Measurements from ENCODE around the gene CLDN24. TPM values are rescaled to one million over a fixed set of nuclear protein-coding genes. Genes with fewer than 3 reads are reported as not detected.

Gene CLDN24
- total RNA-seq, 1 donor from 2014 or later: not detected

DNA sequence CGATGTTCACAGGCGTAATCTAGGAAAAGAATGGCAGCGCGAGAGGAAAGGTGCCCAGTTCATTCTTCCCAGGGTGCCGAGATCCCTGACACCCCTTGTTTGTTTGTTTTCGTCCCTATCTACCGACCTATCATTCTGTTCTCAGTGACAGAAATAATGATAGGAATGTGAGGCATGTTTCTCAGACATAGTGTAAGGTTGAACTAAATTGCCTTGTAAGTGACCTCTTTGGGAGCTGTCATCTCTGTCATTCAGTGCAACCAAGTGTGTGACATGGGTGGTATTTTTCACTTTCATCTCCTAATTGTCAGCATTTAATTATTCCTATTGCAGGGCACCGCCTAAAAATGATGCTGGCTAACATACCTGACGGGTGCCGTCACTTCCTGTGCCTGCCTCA lies 26.5 kb downstream of the CLDN24 start:
- H3K4me3 Mint-ChIP-seq: no peak overlapping the region
- no peaks in the 10 kb centered on the region for H3K27me3 Mint-ChIP-seq
- H3K4me1 Mint-ChIP-seq: no peaks in the 10 kb centered on the region
- no peak for DNase-seq
- no peaks in the 10 kb centered on the region for H3K36me3 Mint-ChIP-seq (ENCODE audit: low read depth)
- H3K9me3 Mint-ChIP-seq: no peaks in the 10 kb centered on the region
- intact Hi-C loops (cut with micrococcal nuclease): no loop called here
- H3K27ac Mint-ChIP-seq: no peak overlapping the region

DNA sequence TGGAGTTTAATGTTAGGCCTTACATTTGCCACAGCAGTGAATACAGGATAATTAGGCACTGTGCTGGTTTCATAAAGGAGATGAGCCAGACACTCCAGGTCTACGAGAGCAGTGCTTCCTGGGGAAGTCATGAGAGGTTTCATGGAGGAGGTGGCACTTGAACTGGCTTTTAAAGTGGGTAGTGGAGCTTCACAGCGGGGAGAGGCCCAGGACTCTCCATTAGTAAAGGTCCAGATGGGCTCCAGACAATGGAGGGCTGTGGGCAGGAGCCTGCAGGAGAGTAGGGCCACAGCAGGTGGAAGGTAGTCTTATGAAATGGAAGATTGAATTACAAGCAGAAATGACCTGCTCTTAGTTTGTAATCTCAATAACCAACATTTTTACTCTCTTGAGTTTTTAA lies 31.2 kb downstream of the CLDN24 start:
- Mint-ChIP-seq H3K36me3 (ENCODE audit: low read depth) (no peaks in the 10 kb centered on the region), H3K27ac (no peak overlapping the region), H3K4me1 (no peaks in the 10 kb centered on the region), H3K27me3 (no peaks in the 10 kb centered on the region), H3K4me3 (no peak overlapping the region), H3K9me3 (no peaks in the 10 kb centered on the region)
- DNase-seq: no peak
- intact Hi-C loops (cut with micrococcal nuclease): no loop called here

DNA sequence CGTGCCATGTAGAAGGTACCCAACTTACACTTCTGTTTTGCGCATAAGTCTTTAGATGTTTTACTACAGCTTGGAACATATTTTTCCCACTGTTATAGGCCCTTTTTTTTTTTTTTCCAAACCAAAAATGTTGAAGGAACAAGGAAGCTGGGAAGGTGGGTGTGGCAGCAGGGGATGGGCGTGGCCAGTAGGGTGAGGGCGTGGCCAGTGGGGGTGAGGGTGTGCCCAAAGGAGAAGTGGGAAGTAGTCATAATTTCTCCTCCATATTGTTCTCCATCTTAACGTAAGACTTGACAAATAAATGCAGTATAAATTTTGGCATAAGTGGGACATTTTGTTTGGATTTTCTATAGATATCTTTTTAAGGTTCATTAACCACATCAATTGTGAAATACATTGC lies 32.5 kb downstream of the CLDN24 start:
- H3K4me1 Mint-ChIP-seq: no peaks in the 10 kb centered on the region
- intact Hi-C loops (cut with micrococcal nuclease): no loop called here
- no peak overlapping the region for H3K27ac Mint-ChIP-seq
- no peak overlapping the region for H3K4me3 Mint-ChIP-seq
- no peak for DNase-seq
- no peaks in the 10 kb centered on the region for H3K27me3 Mint-ChIP-seq
- H3K36me3 Mint-ChIP-seq (ENCODE audit: low read depth): no peaks in the 10 kb centered on the region
- H3K9me3 Mint-ChIP-seq: no peaks in the 10 kb centered on the region

DNA sequence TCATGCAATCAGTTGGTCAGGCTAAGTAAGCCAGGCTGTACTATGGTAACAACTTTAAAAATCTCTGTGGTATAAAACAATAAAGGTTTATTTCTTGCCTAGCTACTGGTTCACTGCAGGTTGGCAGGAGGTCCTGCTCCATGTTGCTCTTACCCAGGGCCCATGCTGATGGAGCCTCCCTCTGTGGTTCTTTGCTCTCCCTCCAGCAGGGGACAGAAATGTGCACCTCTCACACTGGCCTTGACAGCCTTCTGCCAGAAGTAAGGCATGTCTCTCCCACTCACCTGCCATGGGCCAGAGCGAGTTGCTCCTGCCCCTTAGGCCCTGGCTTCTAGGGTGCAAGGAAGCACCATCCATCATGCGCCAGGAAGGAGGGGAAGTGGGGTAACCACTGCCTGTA lies 33.3 kb downstream of the CLDN24 start:
- no peaks in the 10 kb centered on the region for H3K27me3 Mint-ChIP-seq
- no peak overlapping the region for H3K4me3 Mint-ChIP-seq
- no peaks in the 10 kb centered on the region for H3K9me3 Mint-ChIP-seq
- no peaks in the 10 kb centered on the region for H3K36me3 Mint-ChIP-seq (ENCODE audit: low read depth)
- no peaks in the 10 kb centered on the region for H3K4me1 Mint-ChIP-seq
- intact Hi-C loops (cut with micrococcal nuclease): no loop called here
- H3K27ac Mint-ChIP-seq: no peak overlapping the region
- DNase-seq: no peak

DNA sequence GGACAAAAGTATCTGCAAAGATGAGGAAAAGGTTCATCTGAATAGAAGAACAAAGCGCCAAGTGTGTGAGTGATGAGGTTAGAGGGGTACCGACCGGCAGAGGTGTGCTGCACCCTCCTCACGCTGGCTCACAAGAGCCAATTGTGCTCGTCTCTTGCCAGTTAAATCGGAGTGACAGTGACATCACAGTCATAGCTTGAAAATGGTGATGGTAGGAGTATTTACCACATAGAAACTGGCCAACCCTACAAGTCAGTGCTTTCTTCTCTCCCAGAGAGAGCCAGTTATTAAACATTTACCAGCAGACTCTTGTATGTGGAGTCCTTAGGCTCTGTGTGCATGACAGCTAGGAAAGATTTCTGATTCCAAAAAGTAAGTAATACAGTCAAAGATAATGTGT lies 34.5 kb downstream of the CLDN24 start:
- H3K36me3 Mint-ChIP-seq (ENCODE audit: low read depth): no peaks in the 10 kb centered on the region

DNA sequence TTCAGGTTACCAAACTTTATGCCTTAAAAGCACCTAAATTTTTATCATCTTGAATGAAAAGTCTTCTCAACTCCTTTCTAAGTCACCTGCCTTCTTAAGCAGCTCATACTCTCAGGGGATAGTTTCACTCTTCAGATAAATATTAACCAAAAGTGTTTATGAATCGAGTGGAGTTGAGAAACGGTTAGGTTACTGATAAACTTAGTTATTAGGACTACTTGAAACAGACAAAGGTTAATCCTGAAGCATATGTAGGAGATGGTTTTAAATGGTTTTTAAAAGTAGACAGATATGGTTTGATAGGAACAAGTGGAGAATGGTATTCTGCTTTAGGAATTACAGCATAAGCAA lies 34.9 kb downstream of the CLDN24 start:
- H3K4me1 Mint-ChIP-seq: no peaks in the 10 kb centered on the region
- H3K27ac Mint-ChIP-seq: no peak overlapping the region
- intact Hi-C loops (cut with micrococcal nuclease): no loop called here
- no peaks in the 10 kb centered on the region for H3K9me3 Mint-ChIP-seq
- H3K4me3 Mint-ChIP-seq: no peak overlapping the region
- no peaks in the 10 kb centered on the region for H3K36me3 Mint-ChIP-seq (ENCODE audit: low read depth)
- no peak for DNase-seq
- H3K27me3 Mint-ChIP-seq: no peaks in the 10 kb centered on the region

More for the DNA sequence above, 34.5 kb downstream of the CLDN24 start:
- Mint-ChIP-seq H3K27ac (no peak overlapping the region), H3K4me3 (no peak overlapping the region), H3K27me3 (no peaks in the 10 kb centered on the region), H3K4me1 (no peaks in the 10 kb centered on the region), H3K9me3 (no peaks in the 10 kb centered on the region)
- intact Hi-C loops (cut with micrococcal nuclease): no loop called here
- no peak for DNase-seq

DNA sequence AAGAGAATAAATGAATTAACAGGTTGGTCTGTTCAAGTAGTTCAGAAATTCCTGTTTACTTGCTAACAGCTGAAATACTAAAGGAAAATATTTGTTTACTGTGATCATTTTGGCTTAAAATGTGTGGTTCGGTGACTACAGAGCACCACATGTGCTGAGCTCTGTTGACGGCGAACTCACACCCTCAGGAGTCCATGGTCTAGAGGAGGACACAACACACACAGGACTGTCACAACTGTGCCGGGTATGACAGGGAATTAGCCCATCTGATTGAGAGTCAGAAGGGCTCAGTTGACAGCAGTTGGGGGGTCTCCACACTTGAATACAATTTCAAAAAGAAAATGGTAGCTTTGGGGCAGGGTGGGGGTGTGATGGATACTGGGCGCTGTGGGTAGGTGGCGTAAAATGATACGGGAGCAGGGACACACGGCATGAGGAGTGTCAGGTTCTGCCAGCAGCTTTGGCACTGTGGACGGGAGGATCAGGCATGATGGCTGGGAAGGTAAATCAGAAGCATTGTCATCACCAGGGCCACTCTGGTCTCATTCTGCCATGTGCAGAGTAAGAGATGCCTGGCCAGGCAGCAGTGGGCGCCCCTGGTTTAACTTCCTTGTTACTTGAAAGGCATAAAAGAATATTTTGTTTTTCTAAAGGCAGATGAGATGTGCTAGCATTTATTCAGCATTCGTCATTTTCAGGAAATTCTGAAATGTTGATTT lies 35.5 kb downstream of the CLDN24 start:
- no peak for DNase-seq
- Mint-ChIP-seq H3K36me3 (ENCODE audit: low read depth) (no peaks in the 10 kb centered on the region), H3K4me3 (no peak overlapping the region), H3K4me1 (no peaks in the 10 kb centered on the region), H3K27ac (no peak overlapping the region), H3K27me3 (no peaks in the 10 kb centered on the region), H3K9me3 (no peaks in the 10 kb centered on the region)
- intact Hi-C loops (cut with micrococcal nuclease): no loop called here

DNA sequence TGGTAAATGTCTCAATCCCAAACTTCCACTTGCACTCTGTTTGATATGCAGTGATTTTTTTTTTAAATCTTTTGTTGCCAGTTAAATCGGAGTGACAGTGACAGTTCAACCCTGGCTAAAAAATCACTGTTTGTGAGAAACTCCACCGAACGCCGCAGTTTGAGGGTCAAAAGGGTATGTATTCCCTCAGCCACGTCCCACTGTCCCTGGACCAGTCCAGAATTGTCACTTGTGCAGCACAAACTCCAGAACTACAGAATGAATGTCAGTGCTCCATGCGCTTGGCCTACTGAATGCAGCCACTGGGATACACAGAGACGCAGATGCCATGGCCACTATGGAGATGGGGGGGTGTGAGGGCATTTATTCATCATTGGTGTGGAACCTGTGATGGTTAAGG lies 36.3 kb downstream of the CLDN24 start:
- H3K4me1 Mint-ChIP-seq: no peaks in the 10 kb centered on the region
- no peak overlapping the region for H3K4me3 Mint-ChIP-seq
- H3K27me3 Mint-ChIP-seq: no peaks in the 10 kb centered on the region
- no peak overlapping the region for H3K27ac Mint-ChIP-seq
- no peak for DNase-seq
- H3K36me3 Mint-ChIP-seq (ENCODE audit: low read depth): no peaks in the 10 kb centered on the region
- H3K9me3 Mint-ChIP-seq: no peaks in the 10 kb centered on the region
- intact Hi-C loops (cut with micrococcal nuclease): no loop called here

DNA sequence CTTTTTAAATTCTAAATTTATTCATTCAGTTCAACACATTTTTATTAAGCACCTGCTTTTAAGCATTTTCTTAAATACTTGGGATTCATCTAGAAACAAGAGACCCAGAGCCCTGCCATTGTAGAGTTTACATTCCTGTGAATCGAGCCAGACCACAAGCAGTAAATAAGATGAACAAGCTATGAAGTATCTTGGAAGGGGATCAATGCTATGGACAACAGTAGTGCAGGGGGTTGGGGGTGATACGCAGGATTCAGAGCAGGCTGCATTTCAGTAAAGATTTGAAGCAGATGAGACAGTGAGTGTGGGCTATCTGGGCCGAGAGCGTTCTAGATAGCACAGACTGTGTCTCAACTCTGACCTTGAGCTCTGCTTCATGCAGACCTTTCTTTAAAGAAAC lies 37.3 kb downstream of the CLDN24 start:
- H3K9me3 Mint-ChIP-seq: no peaks in the 10 kb centered on the region
- no peaks in the 10 kb centered on the region for H3K27me3 Mint-ChIP-seq
- H3K4me3 Mint-ChIP-seq: no peak overlapping the region
- no peaks in the 10 kb centered on the region for H3K4me1 Mint-ChIP-seq
- no peak overlapping the region for H3K27ac Mint-ChIP-seq
- intact Hi-C loops (cut with micrococcal nuclease): no loop called here
- no peak for DNase-seq
- no peaks in the 10 kb centered on the region for H3K36me3 Mint-ChIP-seq (ENCODE audit: low read depth)

DNA sequence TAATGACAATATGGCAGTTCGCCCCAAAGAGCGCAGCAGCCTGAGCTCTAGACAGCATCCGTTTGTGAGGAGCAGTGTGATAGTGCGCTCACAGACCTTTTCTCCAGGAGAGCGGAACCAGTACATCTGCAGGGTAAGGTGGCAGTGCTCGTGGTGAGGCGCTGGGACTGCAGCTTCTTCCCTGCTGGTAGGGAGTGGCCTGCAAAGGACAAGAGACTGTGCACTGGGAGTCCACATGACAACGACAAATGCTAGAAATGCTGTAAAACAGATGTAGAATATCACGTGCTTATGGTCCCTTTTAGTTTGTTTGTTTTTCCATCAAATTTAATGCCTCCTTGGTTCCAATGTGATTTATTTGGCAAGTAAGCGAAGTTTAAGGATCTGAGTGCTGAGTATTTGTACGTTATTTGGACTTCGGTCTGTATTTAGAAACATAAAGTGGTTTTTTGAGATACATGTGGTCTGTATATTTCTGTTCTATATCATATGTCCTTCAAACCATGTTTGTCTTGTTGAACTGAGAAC lies 37.9 kb downstream of the CLDN24 start:
- no peak for DNase-seq
- no peaks in the 10 kb centered on the region for H3K9me3 Mint-ChIP-seq
- H3K36me3 Mint-ChIP-seq (ENCODE audit: low read depth): no peaks in the 10 kb centered on the region
- no peaks in the 10 kb centered on the region for H3K27me3 Mint-ChIP-seq
- H3K27ac Mint-ChIP-seq: no peak overlapping the region
- intact Hi-C loops (cut with micrococcal nuclease): no loop called here
- H3K4me3 Mint-ChIP-seq: no peak overlapping the region
- H3K4me1 Mint-ChIP-seq: no peaks in the 10 kb centered on the region

DNA sequence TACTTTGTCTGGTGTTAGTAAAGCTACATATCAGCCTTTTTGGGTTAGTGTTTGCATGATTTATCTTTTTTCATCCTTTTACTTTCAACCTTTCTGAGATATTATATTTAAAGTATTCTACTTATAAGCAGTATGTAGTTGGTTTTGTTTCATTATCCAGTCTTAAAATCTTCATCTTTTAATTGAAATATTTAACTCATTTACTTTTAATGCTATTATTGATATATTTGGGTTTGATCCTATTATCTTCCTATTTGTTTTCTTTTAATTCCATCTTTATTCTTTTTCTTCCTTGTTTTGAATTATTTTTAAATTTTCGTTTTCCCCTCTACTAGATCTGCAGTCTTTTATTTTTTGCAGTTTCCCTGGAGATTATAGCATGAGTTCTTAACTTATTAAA lies 46.1 kb downstream of the CLDN24 start:
- Mint-ChIP-seq H3K4me3 (no peak overlapping the region), H3K36me3 (ENCODE audit: low read depth) (no peaks in the 10 kb centered on the region), H3K4me1 (no peaks in the 10 kb centered on the region), H3K27me3 (no peaks in the 10 kb centered on the region), H3K9me3 (no peaks in the 10 kb centered on the region), H3K27ac (no peak overlapping the region)
- DNase-seq: no peak
- intact Hi-C loops (cut with micrococcal nuclease): no loop called here

DNA sequence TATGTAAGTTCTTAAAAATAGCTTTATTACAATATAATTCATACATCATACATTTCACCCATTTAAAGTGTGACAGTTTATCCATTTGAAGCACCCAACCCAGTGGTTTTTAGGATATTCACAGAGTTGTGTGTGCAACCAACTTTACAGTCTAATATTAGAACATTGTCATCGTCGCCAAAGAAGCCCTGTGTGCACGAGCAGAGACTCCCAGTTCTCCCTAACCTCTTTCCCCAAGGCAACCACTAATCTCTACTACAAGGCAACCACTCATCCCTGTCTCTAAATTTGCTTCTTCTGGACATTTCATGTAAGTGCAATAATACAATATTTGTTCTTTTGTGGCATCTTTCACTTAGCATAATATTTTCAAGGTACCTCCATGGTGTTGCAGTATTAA lies 49.8 kb downstream of the CLDN24 start:
- H3K4me3 Mint-ChIP-seq: no peak overlapping the region
- H3K27ac Mint-ChIP-seq: no peak overlapping the region
- H3K4me1 Mint-ChIP-seq: no peaks in the 10 kb centered on the region
- H3K36me3 Mint-ChIP-seq (ENCODE audit: low read depth): no peaks in the 10 kb centered on the region
- no peaks in the 10 kb centered on the region for H3K9me3 Mint-ChIP-seq
- intact Hi-C loops (cut with micrococcal nuclease): no loop called here
- DNase-seq: no peak
- no peaks in the 10 kb centered on the region for H3K27me3 Mint-ChIP-seq

Other genes with a start within 250 kb of the CLDN24 start
- 0.40 and 0.45 TPM in 2 replicates for gene WWC2, start 223.2 kb downstream of the CLDN24 start, total RNA-seq
- gene CLDN22, start 2.1 kb downstream of the CLDN24 start, total RNA-seq: not detected in 2 replicates
- gene CDKN2AIP, start 122.2 kb upstream of the CLDN24 start, total RNA-seq: 22.7 and 23.1 TPM in 2 replicates
- gene ING2, start 182.6 kb upstream of the CLDN24 start, total RNA-seq: 12.4 and 13.5 TPM in 2 replicates